SK-N-MC (cell line): ENCODE measurements around the gene CHID1.

Experiments
- DNase-seq: peaks from one replicate; pipeline ENCODE4 v3.0.0-alpha.2; 2011; ENCODE audit warnings: low read depth, low spot score
- H3K27ac ChIP-seq: fragments of 200-600 bp; sonication (generic); 2 replicates; pipeline ENCODE4 v1.5.1; 2016; ENCODE audit warnings: mixed run types
- H3K36me3 ChIP-seq: fragments of 200-600 bp; sonication (generic); 2 replicates; pipeline ENCODE4 v1.6.1; 2017; ENCODE audit warnings: antibody characterized with exemption, low read length, mixed read lengths; ENCODE audit not compliant: insufficient read depth
- H3K4me3 ChIP-seq: fragments of 200-600 bp; sonication (generic); 2 replicates; pipeline ENCODE4 v1.5.1; 2016
- H3K9ac ChIP-seq: fragments of 200-600 bp; sonication (generic); 2 replicates; pipeline ENCODE4 v1.8.0; 2017; ENCODE audit warnings: mixed run types, mixed read lengths; ENCODE audit not compliant: insufficient read length
- H3K9me3 ChIP-seq: fragments of 200-600 bp; sonication (generic); 2 replicates; pipeline ENCODE4 v1.6.1; 2017; ENCODE audit warnings: low read depth, mild to moderate bottlenecking, antibody characterized with exemption, low read length, moderate library complexity, mixed read lengths
- EZH2 ChIP-seq: fragments of 200-600 bp; sonication (generic); IDR thresholded peaks from one replicate; pipeline ENCODE4 v1.6.1; 2017; ENCODE audit warnings: antibody characterized with exemption
- FOXP2 ChIP-seq: optimal IDR thresholded peaks from 2 replicates; pipeline ENCODE3; 2011; ENCODE audit warnings: mild to moderate bottlenecking, moderate library complexity; ENCODE audit not compliant: insufficient read depth; ENCODE audit errors: extremely low read length, control extremely low read depth
- POLR2AphosphoS5 ChIP-seq: IDR thresholded peaks from 2 replicates; pipeline ENCODE4 v1.6.1; 2012; ENCODE audit warnings: mild to moderate bottlenecking, low read depth, low read length, borderline replicate concordance

Gene CHID1

DNA sequence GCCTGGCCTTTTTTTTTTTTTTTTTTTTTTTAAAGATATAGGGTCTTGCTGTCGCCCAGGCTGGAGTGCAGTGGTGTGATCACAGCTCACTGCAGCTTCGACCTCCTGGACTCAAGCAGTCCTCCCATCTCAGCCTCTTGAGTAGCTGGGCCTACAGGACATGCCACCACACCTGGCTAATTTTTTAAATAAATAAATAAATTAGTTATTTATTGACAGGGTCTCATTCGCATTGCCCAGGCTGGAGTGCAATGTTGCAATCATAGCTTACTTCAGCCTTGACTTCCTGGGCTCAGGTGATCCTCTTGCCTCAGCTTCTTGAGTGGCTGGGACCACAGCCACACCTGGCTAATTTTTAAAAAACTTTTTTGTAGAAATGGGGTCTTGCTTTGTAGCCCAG is 25.6 kb upstream of the CHID1 start:
- TF ChIP-seq POLR2AphosphoS5: no peak
- no peak for TF ChIP-seq FOXP2
- TF ChIP-seq EZH2: no peak
- Histone ChIP-seq H3K4me3 (no peak overlapping the region), H3K9ac (no peak overlapping the region), H3K9me3 (no peaks in the 10 kb centered on the region), H3K27ac (no peak overlapping the region), H3K36me3 (peaks cover 6% of the 10 kb centered on the region)
- no peak for DNase-seq

- TF ChIP-seq FOXP2 (no peak), POLR2AphosphoS5 (no peak), EZH2 (no peak)
- H3K9ac ChIP-seq: no peak overlapping the region
- H3K9me3 ChIP-seq: no peaks in the 10 kb centered on the region
- DNase-seq: no peak
- H3K27ac ChIP-seq: no peak overlapping the region
- peaks cover 6% of the 10 kb centered on the region for H3K36me3 ChIP-seq
- no peak overlapping the region for H3K4me3 ChIP-seq
These were observed 23.9 kb upstream of the CHID1 start for GRCh38 chr11:934527-934926.

- Histone ChIP-seq H3K9me3 (no peaks in the 10 kb centered on the region), H3K9ac (no peak overlapping the region), H3K36me3 (peaks cover 6% of the 10 kb centered on the region), H3K4me3 (no peak overlapping the region), H3K27ac (no peak overlapping the region)
- DNase-seq: no peak
- TF ChIP-seq POLR2AphosphoS5 (no peak), FOXP2 (no peak), EZH2 (no peak)
These were observed 23.3 kb upstream of the CHID1 start for GRCh38 chr11:933936-934335.

DNA sequence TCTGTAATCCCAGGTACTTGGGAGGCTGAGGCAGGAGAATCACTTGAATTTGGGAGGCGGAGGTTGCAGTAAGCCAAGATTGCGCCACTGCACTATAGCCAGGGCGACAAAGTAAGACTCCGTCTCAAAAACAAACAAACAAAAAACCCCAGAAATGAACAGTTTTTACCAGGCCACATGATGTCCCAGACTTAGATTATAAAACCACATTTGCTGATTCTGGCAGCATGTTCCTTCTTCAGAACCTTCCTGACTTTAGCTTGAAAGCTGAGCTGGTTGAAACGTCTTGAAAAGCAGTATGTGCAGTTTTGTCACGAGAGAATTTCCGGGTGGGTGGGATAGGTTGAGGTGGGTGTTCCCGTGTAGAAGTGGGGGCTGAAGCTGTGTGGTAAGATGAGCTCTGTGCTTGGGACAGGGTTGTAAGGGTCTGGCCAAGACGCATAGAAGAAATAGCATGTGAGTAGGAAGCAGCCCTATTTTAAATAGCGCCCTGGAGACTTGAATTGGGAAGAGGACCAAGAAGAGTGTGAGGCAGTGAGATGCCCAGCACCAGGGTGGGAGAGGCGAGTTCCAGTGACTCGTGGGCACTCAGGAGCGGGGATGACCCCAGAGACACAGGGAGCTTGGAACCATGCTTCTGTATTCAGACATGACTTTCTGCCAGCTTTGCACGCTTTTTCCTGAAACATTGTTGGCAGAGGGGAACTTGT is 22.7 kb upstream of the CHID1 start:
- Histone ChIP-seq H3K27ac (peak overlapping the region; percentile 85; the same call in 1 of the 2 replicates), H3K9ac (no peak overlapping the region), H3K9me3 (no peaks in the 10 kb centered on the region), H3K36me3 (peaks cover 8% of the 10 kb centered on the region), H3K4me3 (no peak overlapping the region)
- TF ChIP-seq POLR2AphosphoS5: no peak
- no peak for TF ChIP-seq FOXP2
- no peak for TF ChIP-seq EZH2
- no peak for DNase-seq

DNA sequence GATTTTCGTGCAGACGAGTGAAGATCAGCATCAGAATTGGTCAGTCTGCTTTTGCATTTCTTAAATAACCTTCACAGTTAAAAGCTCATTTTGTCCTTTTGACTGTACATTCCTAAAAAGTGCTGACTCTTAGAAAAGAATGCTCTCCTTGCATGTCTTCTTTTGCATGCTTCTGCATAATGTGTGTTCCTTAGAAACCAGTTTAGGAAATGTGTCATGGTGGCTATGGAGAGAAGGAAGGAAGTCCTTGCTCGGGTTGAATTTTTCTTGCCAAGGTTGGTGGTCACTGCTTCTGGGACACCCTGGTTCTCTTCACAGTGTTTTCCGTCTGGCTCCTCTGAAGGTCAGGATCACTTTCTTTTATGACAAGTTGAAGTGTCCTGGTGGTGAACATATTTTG is 21.8 kb upstream of the CHID1 start:
- H3K36me3 ChIP-seq: peaks cover 10% of the 10 kb centered on the region
- H3K27ac ChIP-seq: peak overlapping the region; percentile 85
- no peaks in the 10 kb centered on the region for H3K9me3 ChIP-seq
- TF ChIP-seq POLR2AphosphoS5 (no peak; the same call in 1 of the 2 replicates), FOXP2 (no peak), EZH2 (no peak)
- peak overlapping the region; percentile 58 for H3K4me3 ChIP-seq
- peak overlapping the region; percentile 63 for H3K9ac ChIP-seq
- DNase-seq: no peak

DNA sequence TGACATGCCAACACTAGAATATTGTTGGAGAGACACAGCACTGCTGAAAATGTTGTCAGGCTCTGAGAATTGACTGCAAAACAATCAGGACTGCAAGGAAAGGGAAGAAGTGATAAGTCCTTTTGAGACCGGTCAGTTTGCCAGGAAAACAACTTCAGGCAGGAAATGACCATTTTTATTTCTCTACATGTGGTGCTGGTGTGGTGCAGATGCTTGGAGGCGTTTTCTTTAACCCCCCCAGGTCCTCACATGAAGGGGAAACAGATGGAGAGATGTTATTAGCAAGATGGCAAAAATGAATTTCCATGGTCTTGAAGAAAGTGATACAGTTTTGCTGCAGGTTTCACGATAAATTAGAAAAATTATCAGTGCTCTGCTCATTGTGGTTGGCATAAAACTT is 20.8 kb upstream of the CHID1 start:
- Histone ChIP-seq H3K27ac (peak overlapping the region; percentile 53), H3K9ac (no peak overlapping the region)
- no peak for DNase-seq

DNA sequence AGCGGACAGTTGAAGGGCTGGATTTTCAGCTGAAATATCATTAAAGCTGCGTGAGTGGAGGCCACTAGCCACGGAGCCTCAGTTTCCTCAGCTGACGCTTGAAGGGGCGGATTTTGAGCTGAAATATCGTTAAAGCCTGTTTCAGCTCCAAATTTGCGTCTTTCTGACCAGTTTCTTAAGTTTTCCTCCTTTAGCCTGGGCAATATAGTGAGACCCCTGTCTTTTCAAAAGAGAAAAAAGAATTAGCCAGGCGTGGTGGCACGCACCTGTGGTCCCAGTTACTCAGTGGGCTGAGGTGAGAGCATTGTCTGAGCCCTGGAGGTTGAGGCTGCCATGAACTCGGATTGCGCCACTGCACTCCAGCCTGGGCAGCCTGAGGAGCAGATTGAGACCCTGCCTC is 18.8 kb upstream of the CHID1 start:
- no peak overlapping the region for H3K27ac ChIP-seq
- no peak overlapping the region for H3K4me3 ChIP-seq
- no peaks in the 10 kb centered on the region for H3K9me3 ChIP-seq
- no peak for TF ChIP-seq POLR2AphosphoS5
- TF ChIP-seq FOXP2: no peak
- TF ChIP-seq EZH2: no peak
- no peak overlapping the region for H3K9ac ChIP-seq
- DNase-seq: no peak
- H3K36me3 ChIP-seq: peaks cover 16% of the 10 kb centered on the region

More for the DNA sequence above, 20.8 kb upstream of the CHID1 start:
- Histone ChIP-seq H3K9me3 (no peaks in the 10 kb centered on the region), H3K4me3 (no peak overlapping the region), H3K36me3 (peaks cover 16% of the 10 kb centered on the region)
- TF ChIP-seq EZH2 (no peak), POLR2AphosphoS5 (no peak), FOXP2 (no peak)

- H3K9me3 ChIP-seq: no peaks in the 10 kb centered on the region
- H3K36me3 ChIP-seq: peaks cover 16% of the 10 kb centered on the region
- DNase-seq: no peak
- no peak overlapping the region; the same call in 1 of the 2 replicates for H3K4me3 ChIP-seq
- no peak overlapping the region for H3K27ac ChIP-seq
- no peak for TF ChIP-seq FOXP2
- TF ChIP-seq EZH2: no peak
- no peak for TF ChIP-seq POLR2AphosphoS5
- no peak overlapping the region for H3K9ac ChIP-seq
These were observed 18.2 kb upstream of the CHID1 start for GRCh38 chr11:928786-929185.

GRCh38 chr11:927871-928270 is 17.3 kb upstream of the CHID1 start:
- H3K9ac ChIP-seq: no peak overlapping the region
- H3K9me3 ChIP-seq: no peaks in the 10 kb centered on the region
- peak overlapping the region; percentile 46 for H3K27ac ChIP-seq
- DNase-seq: no peak
- H3K4me3 ChIP-seq: peak overlapping the region; percentile 15; the same call in 1 of the 2 replicates
- peaks cover 16% of the 10 kb centered on the region for H3K36me3 ChIP-seq
- TF ChIP-seq EZH2: no peak
- TF ChIP-seq FOXP2: no peak
- TF ChIP-seq POLR2AphosphoS5: no peak
